HepG2 (cell line): Measurements from ENCODE around the gene GRB10. TPM values are rescaled to one million over a fixed set of nuclear protein-coding genes. Genes with fewer than 3 reads are reported as not detected.

Source experiments
- ATAC-seq: fragments of 200-7000 bp; cut with Tn5 transposase; 3 replicates; pipeline ENCODE4 v1.9.1; 2020; ENCODE audit warnings: mild to moderate bottlenecking, moderate library complexity
- BruUV-seq: library from RNA; stranded (reverse); fragments of 400-500 nt; replicated peaks from 2 replicates; lab custom pipeline; 2021; lab: Mats Ljungman, UMichigan
- CTCF ChIA-PET: fragments of 300-600 bp; formaldehyde crosslinking; extraction: SDS; loops from one replicate; lab custom pipeline; 2021; ENCODE audit warnings: low total read pairs, inconsistent platforms, low intra/inter-chr PET ratio; lab: Yijun Ruan, JAX
- POLR2A ChIA-PET: fragments of 350-600 bp; sonication (Branson Sonifier 250); formaldehyde crosslinking; loops from one replicate; lab custom pipeline; 2020; ENCODE audit warnings: antibody characterized with exemption, inconsistent platforms; lab: Yijun Ruan, JAX
- DNase-seq: peaks from one replicate; pipeline ENCODE4 v3.0.0-alpha.2; 2015; ENCODE audit warnings: low spot score
- FAIRE-seq: peaks from 3 replicates; lab custom pipeline; 2011; peaks lifted over from hg19 to GRCh38; lab: Jason Lieb, UNC
- H2AFZ ChIP-seq: one replicate; pipeline ENCODE4 v1.6.1; 2011; ENCODE audit warnings: low read length, inconsistent platforms
- H3K27ac ChIP-seq: fragments of 300-600 bp; 3 replicates; pipeline ENCODE4 v1.8.0; 2011; ENCODE audit warnings: mixed run types, mild to moderate bottlenecking, mixed read lengths, low read length, inconsistent platforms; ENCODE audit not compliant: insufficient read depth; ENCODE audit errors: extremely low read length
- H3K27me3 ChIP-seq, 2 experiments: fragments of 200-600 bp in 1 of 2; 2 replicates in 1 of 2; 3 replicates in 1 of 2; pipeline versions ENCODE4 v1.6.0 to v1.8.0; 2011; ENCODE audit warnings: low read length in 2 of 2, mild to moderate bottlenecking in 2 of 2, moderate library complexity in 2 of 2, inconsistent platforms in 1 of 2; ENCODE audit not compliant: insufficient read depth in 2 of 2, control insufficient read depth in 1 of 2
- H3K36me3 ChIP-seq, 2 experiments: fragments of 200-600 bp in 1 of 2; replicated peaks in 1 of 2; 2 replicates in 1 of 2; 3 replicates in 1 of 2; pipeline versions ENCODE4 v1.5.1 to v1.8.0; 2011; ENCODE audit warnings: low read length in 2 of 2, inconsistent platforms in 1 of 2; ENCODE audit not compliant: insufficient read depth in 2 of 2, control insufficient read depth in 1 of 2
- H3K4me1 ChIP-seq: 2 replicates; pipeline ENCODE4 v1.5.1; 2012; ENCODE audit warnings: low read length, inconsistent platforms; ENCODE audit not compliant: insufficient read depth
- H3K4me2 ChIP-seq: 2 replicates; pipeline ENCODE4 v1.6.0; 2011; ENCODE audit warnings: low read depth, low read length, inconsistent platforms
- H3K4me3 ChIP-seq, 3 experiments: fragments of 200-600 bp in 1 of 3; sonication (generic), shearing (Covaris generic) in 1 of 3; replicated peaks in 1 of 3; 2 replicates each; pipeline ENCODE4 v1.5.1; 2011 to 2016; ENCODE audit warnings: low read length in 3 of 3, inconsistent platforms in 2 of 3, low read depth in 2 of 3, mild to moderate bottlenecking in 2 of 3, control low read depth in 1 of 3, mixed read lengths in 1 of 3; ENCODE audit not compliant: insufficient read depth in 1 of 3
- H3K79me2 ChIP-seq: one replicate; pipeline ENCODE4 v1.6.1; 2011; ENCODE audit warnings: low read length, inconsistent platforms; ENCODE audit not compliant: insufficient read depth
- H3K9ac ChIP-seq: 2 replicates; pipeline ENCODE4 v1.6.0; 2011; ENCODE audit warnings: mild to moderate bottlenecking, low read depth, low read length, inconsistent platforms; ENCODE audit not compliant: insufficient read depth
- H3K9me3 ChIP-seq: 2 replicates; pipeline ENCODE4 v1.5.1; 2012; ENCODE audit warnings: mild to moderate bottlenecking, low read length
- H4K20me1 ChIP-seq: 2 replicates; pipeline ENCODE4 v1.6.0; 2011; ENCODE audit warnings: inconsistent platforms, mild to moderate bottlenecking, low read length, moderate library complexity; ENCODE audit not compliant: insufficient read depth
- ATM ChIP-seq: fragments of 450-650 bp; IDR thresholded peaks from 2 replicates; pipeline ENCODE4 v1.7.1; 2017; ENCODE audit warnings: mild to moderate bottlenecking, borderline replicate concordance
- JDP2 ChIP-seq: sonication (generic); formaldehyde crosslinking; IDR thresholded peaks from 2 replicates; pipeline ENCODE4 v1.8.1; 2022; ENCODE audit warnings: missing genetic modification reagents, borderline replicate concordance
- JUNB ChIP-seq: sonication (generic); formaldehyde crosslinking; IDR thresholded peaks from 2 replicates; pipeline ENCODE4 v1.8.0; 2022; ENCODE audit warnings: missing genetic modification reagents, mild to moderate bottlenecking, borderline replicate concordance
- ZKSCAN5 ChIP-seq: sonication (generic); formaldehyde crosslinking; IDR thresholded peaks from 2 replicates; pipeline ENCODE4 v1.5.1; 2020; ENCODE audit warnings: mild to moderate bottlenecking, missing genetic modification reagents
- ZNF788 ChIP-seq: sonication (generic); formaldehyde crosslinking; IDR thresholded peaks from 2 replicates; pipeline ENCODE4 v1.5.0; 2020; ENCODE audit warnings: mild to moderate bottlenecking, missing genetic modification reagents, borderline replicate concordance
- WGBS: methylation state at CpG from one replicate; pipeline ENCODE4 v1.1.6; 2017; ENCODE audit warnings: low lambda C conversion rate; 5-methylcytosine and 5-hydroxymethylcytosine counted together
- in situ Hi-C: cut with HindIII; loops from 2 replicates; pipeline ENCODE4 v1.10.0; 2017; ENCODE audit warnings: low pct_unique_long_range_greater_than_20kb; ENCODE audit not compliant: extremely low pct_ligation_motif_present
- intact Hi-C: fragments of 100-400 bp; cut with micrococcal nuclease; formaldehyde crosslinking; loops from one replicate; pipeline ENCODE4 v1.10.0; 2022; ENCODE audit not compliant: unreplicated experiment
- polyA plus RNA-seq, 8 experiments: library from polyadenylated mRNA; depleted of rRNA in 3 of 8; stranded (reverse) in 7 of 8; unstranded in 1 of 8; fragments of >200 nt; fragmentation: Illumina TruSeq in 4 of 8; extraction: Trizol in 4 of 8; gene quantifications; 2 replicates each; pipeline versions ENCODE4 v1.2.1 to v1.2.3, GENCODE V29; 2011 to 2016; ENCODE audit warnings: low read depth in 4 of 8, missing spikeins in 1 of 8, mixed read lengths in 1 of 8; ENCODE audit not compliant: insufficient read depth in 1 of 8
- total RNA-seq, 5 experiments: library from RNA; depleted of rRNA; stranded (reverse); fragments of >200 nt; fragmentation: Illumina TruSeq; extraction: Trizol; gene quantifications; 2 replicates each; pipeline ENCODE4 v1.2.3, GENCODE V29; 2016; ENCODE audit warnings: low read depth in 1 of 5

Gene GRB10
- total and polyA plus RNA-seq, 2 of the 13 experiments (the other 11 are each of a cell fraction or from before 2014, with no cell fraction given) = 4.0 to 6.8 TPM

- H3K4me1 ChIP-seq = peaks cover 21% of the 10 kb centered on the region
- no peak overlapping the region for H2AFZ ChIP-seq
- DNase-seq (no peak), ATAC-seq (no peak), FAIRE-seq (no peak)
- in situ Hi-C loops (no loop called here), intact Hi-C loops (loop anchor here (5.0 kb wide), 1 partner anchor 77 kb away; no protein-coding TSS in a partner anchor)
- H3K9ac ChIP-seq = no peak overlapping the region
- no peaks in the 10 kb centered on the region for H3K36me3 ChIP-seq
- H3K4me2 ChIP-seq = no peak overlapping the region
- H3K27me3 ChIP-seq = no peaks in the 10 kb centered on the region
- no peak overlapping the region for H3K4me3 ChIP-seq
- no TSS peak for BruUV-seq
- H3K27ac ChIP-seq = no peak overlapping the region
- TF ChIP-seq ZNF788 = no peak
- no peak for TF ChIP-seq ATM
- WGBS = 81% methylated on average over 4 of the region's 4 CpGs
- no peaks in the 10 kb centered on the region for H4K20me1 ChIP-seq
- CTCF ChIA-PET = no interaction called here
- POLR2A ChIA-PET = no interaction called here
- H3K9me3 ChIP-seq = no peaks in the 10 kb centered on the region
- no peaks in the 10 kb centered on the region for H3K79me2 ChIP-seq
Measured at GRCh38 chr7:50714857-50715256, 67.8 kb downstream of the GRB10 start.

GRCh38 chr7:50713123-50713965 lies 69.4 kb downstream of the GRB10 start:
- intact Hi-C loops = no loop called here

More at GRCh38 chr7:50713123-50713965, 69.4 kb downstream of the GRB10 start:
- WGBS = 71% methylated on average over 5 of the region's 5 CpGs
- in situ Hi-C loops = no loop called here
- Histone ChIP-seq H3K79me2 (no peaks in the 10 kb centered on the region), H3K27me3 (no peaks in the 10 kb centered on the region), H3K36me3 (no peaks in the 10 kb centered on the region), H3K4me3 (no peak overlapping the region), H2AFZ (no peak overlapping the region), H3K9ac (no peak overlapping the region), H3K27ac (no peak overlapping the region), H3K9me3 (no peaks in the 10 kb centered on the region), H3K4me1 (peaks cover 8% of the 10 kb centered on the region), H3K4me2 (no peak overlapping the region), H4K20me1 (no peaks in the 10 kb centered on the region)
- ChIA-PET CTCF (no interaction called here), POLR2A (no interaction called here)
- TF ChIP-seq JUNB (CRISPR knock-in tag) = 0 out of 2 replicates have a peak, but pooled peaks have one; percentile 4
- TF ChIP-seq JDP2 (CRISPR knock-in tag) = no peak
- peak; percentile 84; the same call in 1 of the 2 replicates for TF ChIP-seq ZKSCAN5
- ATAC-seq (no peak), FAIRE-seq (no peak), DNase-seq (no peak)
- BruUV-seq = no TSS peak
